ENCODE results near the gene BARX1. TPM values are rescaled to one million over a fixed set of nuclear protein-coding genes. Genes with fewer than 3 reads are reported as not detected.
"Not testable (repeated sequence)": the region's sequence is repeated elsewhere in the genome, so short reads cannot be mapped to it uniquely, and the experiment has no call there.

Gene BARX1, protein sequence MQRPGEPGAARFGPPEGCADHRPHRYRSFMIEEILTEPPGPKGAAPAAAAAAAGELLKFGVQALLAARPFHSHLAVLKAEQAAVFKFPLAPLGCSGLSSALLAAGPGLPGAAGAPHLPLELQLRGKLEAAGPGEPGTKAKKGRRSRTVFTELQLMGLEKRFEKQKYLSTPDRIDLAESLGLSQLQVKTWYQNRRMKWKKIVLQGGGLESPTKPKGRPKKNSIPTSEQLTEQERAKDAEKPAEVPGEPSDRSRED
- total RNA-seq (2014; rRNA removed; shearing (Covaris generic)): 0.71 and 1.7 TPM in 2 replicates
- polyA plus RNA-seq (2015; cell fraction: cytosol; rRNA removed): 0.49 and 1.3 TPM in 2 replicates
- polyA plus RNA-seq (2015; cell fraction: nucleus; rRNA removed): not detected in 2 replicates

DNA sequence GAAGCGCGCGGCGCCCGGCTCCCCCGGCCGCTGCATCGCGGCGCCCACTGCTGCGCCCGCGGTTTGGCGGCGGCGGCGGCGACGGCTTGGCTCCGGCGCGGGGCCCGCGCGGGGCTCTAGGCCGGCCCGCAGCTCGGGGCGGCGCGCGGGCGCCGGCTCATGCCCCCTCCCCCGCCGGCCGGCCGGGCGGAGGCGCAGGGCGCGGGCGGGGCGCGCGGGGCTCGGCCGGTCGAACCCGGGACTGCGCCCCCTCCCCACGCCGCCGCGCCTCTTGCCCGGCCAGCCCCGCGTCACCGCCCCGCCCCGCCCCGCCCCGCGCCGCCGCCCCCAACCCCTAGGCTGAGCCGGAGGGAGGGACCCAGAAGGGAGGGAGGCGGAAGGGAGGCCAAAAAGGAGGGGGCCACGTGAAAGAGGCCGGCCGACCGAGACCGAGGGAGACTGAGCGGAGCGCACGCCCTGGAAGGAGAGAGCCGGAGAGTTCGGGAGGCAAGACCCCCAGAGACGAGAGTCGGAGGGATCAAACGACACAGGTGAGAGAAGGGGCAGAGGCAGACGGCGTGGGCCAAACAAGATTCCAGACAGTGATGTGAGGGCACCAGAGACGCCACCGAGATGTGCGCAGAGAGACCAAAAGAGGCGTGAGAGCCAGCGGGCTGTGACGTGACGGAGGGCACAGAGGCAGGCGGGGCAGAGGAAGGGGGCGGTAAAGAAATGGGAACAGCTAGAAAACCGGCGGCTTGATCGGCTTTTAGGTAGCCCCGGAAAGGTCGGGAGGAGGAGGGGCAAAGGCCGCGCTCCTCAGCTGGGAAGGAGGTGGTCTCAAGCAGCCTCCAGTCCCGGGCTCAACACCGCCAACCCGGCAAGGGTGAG is at the start of gene BARX1:
TSS of gene BARX1 (minus strand) at position 245 of the 870 bp plus-strand sequence. CDS start at position 36, 209 bp downstream.
- peak; percentile 26 for DNase-seq (ENCODE audit: low read depth, low spot score)

DNA sequence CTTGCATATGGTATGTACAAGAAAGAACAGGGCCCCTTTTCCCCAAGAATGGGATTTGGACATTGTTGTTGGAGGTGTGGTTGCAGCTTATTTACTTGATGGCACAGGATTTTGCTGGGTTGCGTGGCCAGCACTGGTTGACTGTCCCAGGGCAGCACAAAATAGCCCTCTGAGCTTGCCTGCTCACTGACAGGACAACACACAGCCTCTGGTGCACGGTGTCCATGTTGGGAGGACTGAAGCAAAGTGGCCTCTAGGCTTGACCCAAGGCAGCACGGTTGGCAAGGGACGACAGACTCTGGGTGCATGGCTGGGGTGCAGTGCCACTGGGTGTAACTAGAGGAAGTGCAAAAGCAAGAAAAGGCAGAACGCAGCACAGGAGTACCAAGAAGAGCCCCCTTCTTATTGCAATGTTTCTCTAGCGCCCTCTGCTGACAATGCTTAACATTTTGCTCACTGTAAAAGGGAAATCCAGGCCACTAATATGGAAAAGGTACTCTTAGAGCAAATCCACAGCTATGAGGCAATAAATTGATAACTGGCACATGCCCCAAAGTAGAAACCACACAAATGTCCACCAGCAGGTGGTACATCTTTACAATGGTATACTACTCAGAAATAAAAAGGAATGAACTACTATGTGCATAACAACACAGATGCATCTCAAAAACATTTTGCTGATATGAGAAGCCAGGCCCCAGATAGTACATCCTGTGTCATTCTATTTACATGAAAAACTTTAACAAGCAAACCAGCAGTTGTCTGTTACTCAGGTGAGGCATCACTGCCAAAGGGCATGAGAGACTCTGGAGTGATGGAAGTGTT is 47.4 kb upstream of the BARX1 start:
- peak; percentile 75 for DNase-seq (ENCODE audit: low read depth, low spot score)
- in situ Hi-C loops (cut with HindIII; ENCODE audit: low pct_unique_long_range_greater_than_20kb, low sequenced_read_pairs): no loop called here

More for the DNA sequence above, at the start of gene BARX1:
- in situ Hi-C loops (cut with HindIII; ENCODE audit: low pct_unique_long_range_greater_than_20kb, low sequenced_read_pairs): no loop called here

DNA sequence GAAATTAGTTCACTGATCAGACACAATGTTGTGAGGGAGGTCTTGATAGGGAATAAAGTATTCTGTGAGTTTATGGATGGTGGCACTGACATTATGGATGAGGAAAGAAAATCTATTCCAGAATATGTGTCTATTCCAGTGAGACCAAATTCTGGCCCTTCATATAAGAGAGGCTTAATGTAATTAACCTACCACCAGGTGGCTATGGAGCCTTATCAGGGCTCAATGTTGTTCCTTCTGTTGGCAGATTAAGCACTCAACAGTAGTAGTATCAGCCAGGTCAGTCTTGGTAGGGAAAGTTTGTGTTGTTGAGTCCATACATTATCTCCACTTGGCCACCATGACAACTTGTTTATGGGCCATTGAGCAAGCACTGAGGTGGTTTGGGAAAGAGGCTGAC is 41.7 kb upstream of the BARX1 start:
- no peak for DNase-seq (ENCODE audit: low read depth, low spot score)
- in situ Hi-C loops (cut with HindIII; ENCODE audit: low pct_unique_long_range_greater_than_20kb, low sequenced_read_pairs): no loop called here

DNA sequence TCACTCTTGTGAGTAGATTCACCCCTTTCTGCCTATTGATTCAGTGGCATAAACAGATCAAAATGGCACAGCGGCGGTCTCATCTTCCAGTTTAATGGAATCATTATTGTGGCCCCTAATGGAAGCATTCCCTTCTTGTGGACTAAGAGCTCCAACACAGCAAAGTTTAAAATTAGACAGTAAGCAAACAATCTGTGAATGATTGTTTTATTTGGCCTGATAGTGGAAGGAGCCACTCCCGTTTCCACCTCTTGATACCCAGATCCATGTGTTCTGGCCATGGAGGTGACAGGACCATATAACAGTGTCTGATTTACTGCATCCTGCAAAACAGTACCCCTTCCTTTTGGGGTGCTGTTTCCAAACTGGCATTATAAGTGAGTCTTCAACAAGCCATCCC is 41.2 kb upstream of the BARX1 start:
- in situ Hi-C loops (cut with HindIII; ENCODE audit: low pct_unique_long_range_greater_than_20kb, low sequenced_read_pairs): no loop called here
- no peak for DNase-seq (ENCODE audit: low read depth, low spot score)

DNA sequence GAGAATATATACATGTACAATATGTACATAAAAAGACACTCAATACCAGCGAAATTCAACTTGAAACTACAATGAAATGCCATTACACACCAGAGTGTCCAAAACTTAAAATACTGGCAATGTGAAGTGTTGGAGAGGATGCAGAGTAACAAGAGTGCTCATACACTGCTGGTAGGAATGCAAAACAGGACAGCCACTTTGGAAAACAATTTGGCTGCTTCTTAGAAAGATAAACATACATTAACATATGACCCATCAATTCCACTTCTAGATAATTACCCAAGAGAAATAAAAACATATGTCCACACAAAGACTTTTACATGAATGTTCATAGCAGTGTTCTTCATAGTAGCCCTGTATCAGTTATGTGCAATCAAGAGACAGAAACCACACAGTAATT is 39.4 kb upstream of the BARX1 start:
- in situ Hi-C loops (cut with HindIII; ENCODE audit: low pct_unique_long_range_greater_than_20kb, low sequenced_read_pairs): no loop called here
- no peak for DNase-seq (ENCODE audit: low read depth, low spot score)

DNA sequence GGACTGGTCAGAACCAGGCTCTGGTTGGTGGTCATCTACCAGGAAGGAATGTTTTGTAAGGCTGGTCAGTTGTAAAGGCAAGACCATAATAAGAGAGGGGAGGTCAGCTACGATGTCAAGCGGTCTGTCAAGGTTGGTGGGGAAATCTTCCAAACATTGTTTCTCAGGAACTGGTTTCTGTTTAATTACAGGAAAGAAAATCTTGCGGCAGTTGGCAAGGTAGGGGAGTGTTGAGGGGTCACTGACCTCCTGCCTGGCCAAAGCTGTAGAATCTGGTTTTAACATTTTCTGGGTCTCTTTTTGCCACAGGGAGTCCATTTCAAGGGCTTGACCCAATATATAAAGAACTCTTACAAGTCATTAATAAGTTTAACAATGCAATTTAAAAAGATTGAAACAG is 39.0 kb upstream of the BARX1 start:
- in situ Hi-C loops (cut with HindIII; ENCODE audit: low pct_unique_long_range_greater_than_20kb, low sequenced_read_pairs): no loop called here
- DNase-seq (ENCODE audit: low read depth, low spot score): no peak

DNA sequence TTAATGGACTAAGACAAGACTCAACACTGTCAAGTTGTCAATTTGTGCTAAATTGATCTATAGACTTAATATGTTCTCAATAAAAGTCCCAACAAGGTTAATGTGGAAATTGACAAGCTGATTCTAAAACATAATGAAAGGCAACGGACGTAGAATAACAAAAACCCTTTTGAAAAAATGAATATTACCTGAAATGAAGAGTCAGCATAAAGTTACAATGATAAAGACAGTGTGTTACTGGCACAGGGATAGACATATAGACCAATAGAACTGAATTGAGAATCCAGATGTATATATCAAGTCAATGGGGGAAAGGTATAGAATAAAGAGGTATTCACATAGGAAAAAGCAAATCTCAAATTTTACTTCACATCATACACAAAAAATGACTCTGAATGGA is 37.7 kb upstream of the BARX1 start:
- no peak for DNase-seq (ENCODE audit: low read depth, low spot score)

DNA sequence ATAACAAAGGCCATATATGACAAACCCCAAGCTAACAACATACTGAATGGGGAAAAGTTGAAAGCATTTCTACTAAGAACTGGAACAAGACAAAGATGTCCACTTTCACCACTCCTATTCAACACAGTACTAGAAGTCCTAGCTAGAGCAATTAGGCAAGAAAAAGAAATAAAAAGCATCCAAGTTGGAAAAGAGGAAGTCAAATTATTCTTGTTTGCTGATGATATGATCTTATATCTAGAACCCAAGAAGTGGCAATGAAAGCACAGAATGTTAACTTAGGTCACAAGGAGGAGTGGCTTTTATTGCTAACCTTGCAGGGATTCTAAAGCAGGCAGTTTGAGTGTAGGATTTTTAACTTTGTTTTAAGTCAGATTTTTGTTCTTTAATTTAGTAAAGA is 35.3 kb upstream of the BARX1 start:
- in situ Hi-C loops (cut with HindIII; ENCODE audit: low pct_unique_long_range_greater_than_20kb, low sequenced_read_pairs): no loop called here
- DNase-seq (ENCODE audit: low read depth, low spot score): no peak

More for the DNA sequence above, 37.7 kb upstream of the BARX1 start:
- in situ Hi-C loops (cut with HindIII; ENCODE audit: low pct_unique_long_range_greater_than_20kb, low sequenced_read_pairs): no loop called here

DNA sequence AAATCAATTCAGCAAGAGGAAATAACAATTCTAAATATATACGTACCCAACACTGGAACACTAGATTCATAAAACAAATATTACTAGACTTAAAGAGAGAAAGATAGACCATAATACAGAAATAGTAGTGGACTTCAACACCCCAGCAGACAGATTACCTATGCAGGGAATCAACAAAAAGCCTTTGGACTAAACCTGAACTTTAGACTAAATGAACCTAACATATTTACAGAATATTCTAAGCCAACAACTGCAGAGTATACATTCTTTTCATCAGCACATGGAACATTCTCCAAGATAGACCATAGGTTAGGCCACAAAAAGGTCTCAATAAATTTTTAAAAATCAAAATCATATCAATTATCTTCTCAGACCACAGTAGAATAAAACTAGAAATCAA is 32.9 kb upstream of the BARX1 start:
- in situ Hi-C loops (cut with HindIII; ENCODE audit: low pct_unique_long_range_greater_than_20kb, low sequenced_read_pairs): no loop called here
- no peak for DNase-seq (ENCODE audit: low read depth, low spot score)

DNA sequence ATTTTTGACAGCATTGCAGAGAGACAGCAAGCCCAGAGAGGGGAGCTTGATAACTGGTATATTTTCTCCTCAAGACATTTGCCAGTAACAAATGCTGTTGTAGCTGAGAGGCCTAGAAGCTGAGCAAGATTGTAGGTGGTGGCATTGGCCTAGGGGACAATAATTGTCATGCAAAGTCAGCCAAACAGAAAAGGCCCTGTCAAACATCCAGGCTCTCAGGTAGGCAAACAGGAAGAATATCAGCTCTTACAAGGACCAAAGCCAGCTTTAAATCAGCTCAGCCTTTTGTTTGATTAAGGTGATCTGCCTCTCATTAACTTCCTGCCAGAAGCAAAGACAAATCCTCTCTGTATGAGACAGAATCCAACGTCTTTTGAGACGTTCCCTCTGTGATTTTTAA is 29.7 kb upstream of the BARX1 start:
- in situ Hi-C loops (cut with HindIII; ENCODE audit: low pct_unique_long_range_greater_than_20kb, low sequenced_read_pairs): no loop called here
- DNase-seq (ENCODE audit: low read depth, low spot score): no peak

DNA sequence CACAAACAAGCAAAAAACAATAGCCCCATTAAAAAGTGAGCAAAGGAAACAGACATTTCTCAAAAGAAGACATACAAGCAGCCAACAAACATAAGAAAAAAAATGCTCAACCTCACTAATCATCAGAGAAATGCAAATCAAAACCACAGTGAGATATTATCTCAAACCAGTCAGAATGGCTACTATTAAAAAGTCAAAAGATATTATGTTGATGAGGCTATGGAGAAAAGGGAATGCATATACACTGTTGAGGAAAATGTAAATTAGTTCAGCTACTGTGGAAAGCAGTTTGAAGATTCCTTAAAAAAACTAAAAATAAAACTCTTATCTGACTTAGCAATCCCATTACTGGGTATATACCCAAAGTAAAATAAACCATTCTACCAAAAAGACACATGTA is 28.7 kb upstream of the BARX1 start:
- in situ Hi-C loops (cut with HindIII; ENCODE audit: low pct_unique_long_range_greater_than_20kb, low sequenced_read_pairs): no loop called here
- DNase-seq (ENCODE audit: low read depth, low spot score): no peak

DNA sequence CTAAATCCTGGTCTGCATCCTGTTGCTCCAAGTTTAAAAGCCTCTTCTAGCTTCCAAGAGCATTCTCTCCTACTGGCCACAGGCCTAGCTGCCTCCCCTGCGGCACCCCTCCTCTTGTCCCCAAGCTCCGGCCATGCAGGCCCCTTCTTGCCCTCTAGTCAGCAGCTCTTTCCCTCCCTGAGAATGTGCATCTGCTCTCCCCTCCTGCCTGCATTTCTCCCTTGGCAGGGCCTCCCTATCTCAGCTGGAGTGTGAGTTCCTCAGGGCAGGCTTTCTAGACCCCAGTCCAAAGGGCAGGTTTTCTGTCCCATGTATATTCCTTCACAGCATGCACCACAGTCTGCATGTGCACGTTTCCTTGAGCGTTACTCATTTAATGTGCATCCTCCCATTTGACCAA is 24.6 kb upstream of the BARX1 start:
- in situ Hi-C loops (cut with HindIII; ENCODE audit: low pct_unique_long_range_greater_than_20kb, low sequenced_read_pairs): no loop called here
- no peak for DNase-seq (ENCODE audit: low read depth, low spot score)

DNA sequence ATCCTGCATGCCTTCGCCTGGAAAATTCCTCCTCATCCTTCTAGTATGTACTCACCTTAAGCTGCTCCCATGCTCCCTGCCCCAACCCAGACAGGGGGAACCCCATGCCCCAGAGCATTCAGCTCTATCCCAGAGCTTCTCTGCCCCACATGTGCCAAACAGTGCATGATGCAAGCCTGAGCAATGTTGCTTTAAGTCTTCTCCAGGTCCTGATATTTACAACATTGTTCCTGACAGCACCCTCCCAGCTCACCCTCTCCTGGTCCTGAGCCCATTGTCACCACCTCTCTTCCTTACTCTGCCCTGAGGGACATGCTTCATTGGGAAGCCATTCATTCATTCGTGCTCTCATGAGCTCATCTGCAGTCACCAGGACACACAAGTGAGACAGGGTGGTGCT is 23.4 kb upstream of the BARX1 start:
- in situ Hi-C loops (cut with HindIII; ENCODE audit: low pct_unique_long_range_greater_than_20kb, low sequenced_read_pairs): no loop called here

DNA sequence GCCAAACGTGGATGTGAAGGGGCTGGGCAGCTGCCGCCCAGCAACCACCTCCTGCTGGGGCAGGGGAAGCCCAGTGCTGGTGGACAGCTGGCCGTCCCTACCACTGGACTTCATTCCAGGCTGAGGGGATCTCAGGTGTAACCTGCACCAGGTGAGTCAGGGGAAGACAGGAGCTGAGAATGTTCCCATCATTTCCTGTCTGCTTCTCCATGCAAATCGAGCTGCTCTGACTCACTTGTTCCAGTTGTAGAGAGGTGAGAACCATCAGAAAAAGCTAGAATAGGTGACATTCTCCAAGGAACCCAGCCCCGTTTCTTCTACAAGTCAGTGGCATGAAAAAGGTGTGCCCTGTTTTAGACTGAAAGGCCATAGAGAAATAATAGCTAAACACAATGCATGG is 21.8 kb upstream of the BARX1 start:
- in situ Hi-C loops (cut with HindIII; ENCODE audit: low pct_unique_long_range_greater_than_20kb, low sequenced_read_pairs): no loop called here
- DNase-seq (ENCODE audit: low read depth, low spot score): no peak

More for the DNA sequence above, 23.4 kb upstream of the BARX1 start:
- DNase-seq (ENCODE audit: low read depth, low spot score): no peak

DNA sequence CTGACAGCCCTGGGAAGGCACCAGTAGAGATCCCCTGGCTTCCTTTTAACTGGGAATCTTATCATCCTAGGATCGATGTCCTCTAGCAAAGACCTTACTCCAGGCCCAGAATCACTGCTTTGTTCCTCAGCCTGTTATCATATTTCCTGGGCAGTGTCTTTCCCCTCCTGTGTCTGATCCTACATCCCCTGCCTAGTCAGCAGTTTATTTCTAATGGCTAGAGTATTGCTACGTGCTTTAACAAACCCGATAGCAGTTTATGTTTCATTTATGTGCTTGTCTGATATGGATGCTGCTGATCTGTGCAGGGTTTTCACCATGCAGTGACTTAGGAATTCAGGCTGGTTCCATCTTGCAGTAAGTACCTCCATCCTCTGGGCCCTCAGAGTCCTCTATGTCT is 20.9 kb upstream of the BARX1 start:
- in situ Hi-C loops (cut with HindIII; ENCODE audit: low pct_unique_long_range_greater_than_20kb, low sequenced_read_pairs): no loop called here
- no peak for DNase-seq (ENCODE audit: low read depth, low spot score)

DNA sequence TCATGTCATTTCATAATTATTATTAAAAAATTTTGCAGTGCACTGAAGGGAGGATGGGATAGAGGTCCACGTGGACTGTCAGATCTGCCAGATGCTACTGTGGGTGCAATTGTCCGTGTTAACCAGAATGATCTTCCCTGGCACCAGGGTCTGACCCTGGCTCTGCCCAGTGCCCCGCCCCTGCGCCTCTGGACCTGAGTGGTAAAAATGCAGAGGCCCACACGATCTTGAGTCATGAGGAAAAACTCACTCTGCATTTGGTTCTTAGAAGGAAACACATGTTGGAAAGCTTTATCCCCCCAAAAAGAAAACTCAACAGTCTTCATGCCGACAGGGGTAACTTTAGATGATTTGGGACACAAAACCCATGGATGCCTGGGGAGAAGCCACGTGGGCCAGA is 20.1 kb upstream of the BARX1 start:
- in situ Hi-C loops (cut with HindIII; ENCODE audit: low pct_unique_long_range_greater_than_20kb, low sequenced_read_pairs): no loop called here

DNA sequence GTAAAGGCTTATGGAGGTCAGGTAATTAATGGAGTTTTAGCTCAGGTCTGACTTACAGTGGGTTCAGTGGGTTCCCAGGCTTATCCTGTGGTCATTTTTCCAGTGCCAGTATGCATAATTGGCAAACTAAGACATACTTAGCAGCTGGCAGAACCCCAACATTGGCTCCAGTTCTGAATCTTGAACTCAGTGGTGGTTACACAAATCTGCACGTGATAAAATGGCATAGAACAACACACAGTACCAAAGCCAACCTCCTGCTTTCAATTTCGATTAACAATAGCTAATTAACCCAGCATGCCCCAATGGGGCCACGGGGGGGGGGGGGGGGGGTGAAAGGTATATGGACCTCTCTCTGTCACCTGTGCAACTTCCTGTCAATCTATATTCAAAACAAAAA is 19.0 kb upstream of the BARX1 start:
- in situ Hi-C loops (cut with HindIII; ENCODE audit: low pct_unique_long_range_greater_than_20kb, low sequenced_read_pairs): no loop called here
- no peak for DNase-seq (ENCODE audit: low read depth, low spot score)

More for the DNA sequence above, 20.1 kb upstream of the BARX1 start:
- DNase-seq (ENCODE audit: low read depth, low spot score): no peak

DNA sequence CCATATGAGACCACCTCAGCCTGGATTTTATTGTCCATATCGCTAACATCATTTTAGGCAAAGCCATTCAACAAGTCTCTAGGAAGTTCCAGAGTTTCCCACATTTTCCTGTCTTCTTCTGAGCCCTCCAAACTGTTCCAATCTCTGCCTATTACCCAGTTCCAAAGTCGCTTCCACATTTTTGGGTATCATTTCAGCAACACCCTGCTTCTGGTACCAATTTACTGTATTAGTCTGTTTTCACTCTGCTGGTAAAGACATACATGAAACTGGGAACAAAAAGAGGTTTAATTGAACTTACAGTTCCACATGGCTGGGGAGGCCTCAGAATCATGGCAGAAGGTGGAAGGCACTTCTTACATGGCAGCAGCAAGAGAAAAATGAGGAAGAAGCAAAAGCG is 17.5 kb upstream of the BARX1 start:
- DNase-seq (ENCODE audit: low read depth, low spot score); in situ Hi-C loops (cut with HindIII; ENCODE audit: low pct_unique_long_range_greater_than_20kb, low sequenced_read_pairs): not testable (repeated sequence)

Measured in SK-MEL-5 (cell line).